GM23338 (cell line): ENCODE data around the gene C16orf74. TPM values are rescaled to one million over a fixed set of nuclear protein-coding genes. Genes with fewer than 3 reads are reported as not detected.

Source experiments
- ATAC-seq: fragments of 200-7000 bp; cut with Tn5 transposase; 3 replicates; pipeline ENCODE4 v1.9.1; 2020
- DNase-seq: peaks from one replicate; pipeline ENCODE4 v3.0.0-alpha.2; 2015; ENCODE audit warnings: low spot score
- H2AFZ ChIP-seq: fragments of 200-600 bp; sonication (generic); 2 replicates; pipeline ENCODE4 v1.8.0; 2016; ENCODE audit warnings: antibody characterized with exemption, mild to moderate bottlenecking, moderate library complexity
- H3F3A ChIP-seq: fragments of 200-600 bp; sonication (generic); replicated peaks from 2 replicates; pipeline ENCODE4 v1.8.0; 2017; ENCODE audit warnings: antibody characterized with exemption, mixed run types, low read depth
- H3K27ac ChIP-seq: fragments of 200-600 bp; sonication (generic); 2 replicates; pipeline ENCODE4 v1.6.1; 2016; ENCODE audit warnings: low read depth
- H3K27me3 ChIP-seq: fragments of 200-600 bp; sonication (generic); 2 replicates; pipeline ENCODE4 v1.8.0; 2016; ENCODE audit warnings: mild to moderate bottlenecking, mixed run types, moderate library complexity; ENCODE audit not compliant: insufficient read depth
- H3K36me3 ChIP-seq: fragments of 200-600 bp; sonication (generic); 2 replicates; pipeline ENCODE4 v1.8.0; 2016; ENCODE audit warnings: mild to moderate bottlenecking; ENCODE audit not compliant: insufficient read depth
- H3K4me1 ChIP-seq: fragments of 200-600 bp; sonication (generic); 2 replicates; pipeline ENCODE4 v1.8.0; 2016; ENCODE audit warnings: mild to moderate bottlenecking, moderate library complexity; ENCODE audit not compliant: insufficient read depth
- H3K4me2 ChIP-seq: fragments of 200-600 bp; sonication (generic); 2 replicates; pipeline ENCODE4 v1.7.1; 2017; ENCODE audit warnings: mixed run types
- H3K4me3 ChIP-seq: fragments of 200-600 bp; sonication (generic); 2 replicates; pipeline ENCODE4 v1.6.1; 2016; ENCODE audit warnings: mixed run types
- H3K79me2 ChIP-seq: fragments of 200-600 bp; sonication (generic); replicated peaks from 2 replicates; pipeline ENCODE4 v1.8.0; 2017; ENCODE audit warnings: mild to moderate bottlenecking; ENCODE audit not compliant: insufficient read depth
- H3K9me2 ChIP-seq: fragments of 200-600 bp; sonication (generic); 2 replicates; pipeline ENCODE4 v1.8.0; 2017; ENCODE audit not compliant: insufficient read depth
- H4K20me1 ChIP-seq: fragments of 200-600 bp; sonication (generic); replicated peaks from 2 replicates; pipeline ENCODE4 v1.8.0; 2017; ENCODE audit warnings: mild to moderate bottlenecking; ENCODE audit not compliant: insufficient read depth
- H3K27ac Mint-ChIP-seq: 2 replicates; pipeline ENCODE4 v1.8.0; 2020; ENCODE audit warnings: inconsistent platforms, mild to moderate bottlenecking, moderate library complexity, mixed read lengths
- H3K27me3 Mint-ChIP-seq: 3 replicates; pipeline ENCODE4 v1.8.0; 2022; ENCODE audit warnings: low read depth, mild to moderate bottlenecking, moderate library complexity, mixed read lengths, inconsistent platforms; ENCODE audit not compliant: insufficient read depth, poor library complexity
- H3K36me3 Mint-ChIP-seq: 3 replicates; pipeline ENCODE4 v1.8.0; 2021; ENCODE audit warnings: low read depth, mild to moderate bottlenecking, inconsistent platforms, moderate library complexity, mixed read lengths
- H3K4me1 Mint-ChIP-seq: 3 replicates; pipeline ENCODE4 v1.8.0; 2020; ENCODE audit warnings: mild to moderate bottlenecking, inconsistent platforms, mixed read lengths
- H3K4me3 Mint-ChIP-seq: 3 replicates; pipeline ENCODE4 v1.8.0; 2021; ENCODE audit warnings: moderate library complexity, mild to moderate bottlenecking, inconsistent platforms, mixed read lengths
- H3K9me3 Mint-ChIP-seq: 3 replicates; pipeline ENCODE4 v1.8.0; 2020; ENCODE audit warnings: moderate library complexity, mild to moderate bottlenecking, inconsistent platforms, mixed read lengths
- CREB1 ChIP-seq: fragments of 250-450 bp; sonication (Bioruptor Pico); IDR thresholded peaks from 2 replicates; pipeline ENCODE4 v1.5.0; 2020; ENCODE audit warnings: low read depth, mild to moderate bottlenecking, moderate library complexity
- CTCF ChIP-seq, 2 experiments: fragments of 200-600 bp in 1 of 2; sonication (generic) in 1 of 2; conservative IDR thresholded peaks; 2 replicates each; pipeline versions ENCODE4 v1.5.1 to v1.6.1; 2016 to 2017; ENCODE audit warnings: antibody characterized with exemption in 2 of 2, low read depth in 2 of 2, mild to moderate bottlenecking in 2 of 2, moderate library complexity in 1 of 2
- EZH2 ChIP-seq: fragments of 200-600 bp; sonication (generic); IDR thresholded peaks from one replicate; pipeline ENCODE4 v1.8.0; 2017; ENCODE audit warnings: antibody characterized with exemption, mild to moderate bottlenecking, low read depth; ENCODE audit not compliant: unreplicated experiment
- JUNB ChIP-seq: IDR thresholded peaks from one replicate; pipeline ENCODE4 v1.6.1; 2016; ENCODE audit warnings: antibody characterized with exemption; ENCODE audit not compliant: unreplicated experiment
- NANOG ChIP-seq: IDR thresholded peaks from 2 replicates; pipeline ENCODE4 v1.6.1; 2016; ENCODE audit warnings: antibody characterized with exemption, borderline replicate concordance
- POLR2AphosphoS5 ChIP-seq: IDR thresholded peaks from 2 replicates; pipeline ENCODE4 v1.6.1; 2016; ENCODE audit warnings: antibody characterized with exemption, low read depth
- ZNF331 ChIP-seq: fragments of 250-450 bp; sonication (Bioruptor Pico); IDR thresholded peaks from 2 replicates; pipeline ENCODE4 v1.5.0; 2020; ENCODE audit warnings: low read depth, mild to moderate bottlenecking, moderate library complexity
- microRNA counts: library from miRNA; unstranded; fragments of <30 nt; microRNA quantifications from one replicate; lab custom pipeline; 2017
- microRNA-seq: library from miRNA; unstranded; fragments of <30 nt; microRNA quantifications from one replicate; pipeline ENCODE4, GENCODE V29; 2017
- polyA plus RNA-seq: library from polyadenylated mRNA; unstranded; fragments of >200 nt; fragmentation: Nextera tagmentation; extraction: Ambion mirVana; gene quantifications from 2 replicates; pipeline ENCODE4 v1.2.1, GENCODE V29; 2016
- small RNA-seq: library from RNA; depleted of rRNA; stranded (forward); fragments of <200 nt; gene quantifications from one replicate; pipeline ENCODE3, GENCODE V24; 2014; ENCODE audit warnings: low replicate concordance
- total RNA-seq: library from RNA; depleted of rRNA; stranded (reverse); fragments of >200 nt; shearing (Covaris generic); gene quantifications from 2 replicates; pipeline ENCODE4 v1.2.3, GENCODE V29; 2014; rRNA removed

C16orf74 gene
- total and polyA plus RNA-seq, 2 experiments from 2014 or later = 12.1 to 19.1 TPM

- no peak for TF ChIP-seq JUNB
- TF ChIP-seq NANOG = no peak
- TF ChIP-seq EZH2 = no peak
- TF ChIP-seq CTCF (conservative IDR thresholded peaks at IDR 0.05; ENCODE audit: low read depth in 2 of 2) = no peak
Observed at GRCh38 chr16:85658504-85659326, 92.2 kb downstream of the C16orf74 start (continued).

- Histone ChIP-seq H3K27me3 (no peaks in the 10 kb centered on the region), H3K4me3 (no peak overlapping the region), H2AFZ (no peak overlapping the region), H3K79me2 (no peaks in the 10 kb centered on the region), H3K36me3 (peaks cover 15% of the 10 kb centered on the region; the same call in 1 of the 2 replicates), H3K4me2 (no peak overlapping the region), H4K20me1 (peaks cover 9% of the 10 kb centered on the region; the same call in 1 of the 2 replicates), H3F3A (peaks cover 28% of the 10 kb centered on the region), H3K4me1 (no peaks in the 10 kb centered on the region), H3K9me2 (no peaks in the 10 kb centered on the region), H3K27ac (no peak overlapping the region)
- H3K4me1 Mint-ChIP-seq = peaks cover 4% of the 10 kb centered on the region; the same call in 1 of the 3 replicates
- H3K27ac Mint-ChIP-seq = no peak overlapping the region
- no peak overlapping the region for H3K4me3 Mint-ChIP-seq
- H3K36me3 Mint-ChIP-seq = peaks cover 83% of the 10 kb centered on the region
- DNase-seq = no peak
- TF ChIP-seq ZNF331 (no peak), POLR2AphosphoS5 (no peak), CREB1 (CRISPR knock-in tag) (no peak)
- H3K27me3 Mint-ChIP-seq = peaks cover 14% of the 10 kb centered on the region
- ATAC-seq = no peak
- H3K9me3 Mint-ChIP-seq = no peaks in the 10 kb centered on the region; the same call in 2 of the 3 replicates
Observed at GRCh38 chr16:85657996-85658395, 92.9 kb downstream of the C16orf74 start.

MicroRNA genes within 50 kb of the gene (microRNA counts, 767-probe panel; counts per million panel counts)
- not detected for microRNA hsa-miR-1910 (lab: Ali Mortazavi, UCI)

Small RNA genes lying within 50 kb of the gene (microRNA-seq; reads per million reads assigned to microRNA genes)
- gene MIR1910 = not detected

Small RNA genes lying within 50 kb of the gene (small RNA-seq; reads per million reads assigned to genes)
- gene RN7SL381P = 0.07 reads per million
- not detected for gene RNU1-103P

Other genes with a start within 250 kb of the C16orf74 start
- gene GSE1, start 137.8 kb downstream of the C16orf74 start, total RNA-seq = 118 and 135 TPM in 2 replicates
- 32.4 and 34.0 TPM in 2 replicates for gene GSE1, start 137.8 kb downstream of the C16orf74 start, polyA plus RNA-seq
- gene GINS2, start 62.1 kb downstream of the C16orf74 start, total RNA-seq = 35.0 and 40.5 TPM in 2 replicates
- gene GINS2, start 62.1 kb downstream of the C16orf74 start, polyA plus RNA-seq = 42.0 and 44.4 TPM in 2 replicates
- gene EMC8, start 48.4 kb upstream of the C16orf74 start, total RNA-seq = 61.0 and 69.4 TPM in 2 replicates
- gene EMC8, start 48.4 kb upstream of the C16orf74 start, polyA plus RNA-seq = 47.5 and 51.1 TPM in 2 replicates
- 329 and 388 TPM in 2 replicates for gene COX4I1, start 48.6 kb upstream of the C16orf74 start, total RNA-seq
- gene COX4I1, start 48.6 kb upstream of the C16orf74 start, polyA plus RNA-seq = 1,008 and 1,053 TPM in 2 replicates
- gene IRF8, start 148.1 kb upstream of the C16orf74 start, total RNA-seq = 1.4 and 2.8 TPM in 2 replicates
- 0.47 and 1.3 TPM in 2 replicates for gene IRF8, start 148.1 kb upstream of the C16orf74 start, polyA plus RNA-seq